ENCODE results near the gene IFFO2. TPM values are rescaled to one million over a fixed set of nuclear protein-coding genes. Genes with fewer than 3 reads are reported as not detected.

The IFFO2 gene
- total RNA-seq, 1 experiment from 2014 or later = 13.0 TPM

DNA sequence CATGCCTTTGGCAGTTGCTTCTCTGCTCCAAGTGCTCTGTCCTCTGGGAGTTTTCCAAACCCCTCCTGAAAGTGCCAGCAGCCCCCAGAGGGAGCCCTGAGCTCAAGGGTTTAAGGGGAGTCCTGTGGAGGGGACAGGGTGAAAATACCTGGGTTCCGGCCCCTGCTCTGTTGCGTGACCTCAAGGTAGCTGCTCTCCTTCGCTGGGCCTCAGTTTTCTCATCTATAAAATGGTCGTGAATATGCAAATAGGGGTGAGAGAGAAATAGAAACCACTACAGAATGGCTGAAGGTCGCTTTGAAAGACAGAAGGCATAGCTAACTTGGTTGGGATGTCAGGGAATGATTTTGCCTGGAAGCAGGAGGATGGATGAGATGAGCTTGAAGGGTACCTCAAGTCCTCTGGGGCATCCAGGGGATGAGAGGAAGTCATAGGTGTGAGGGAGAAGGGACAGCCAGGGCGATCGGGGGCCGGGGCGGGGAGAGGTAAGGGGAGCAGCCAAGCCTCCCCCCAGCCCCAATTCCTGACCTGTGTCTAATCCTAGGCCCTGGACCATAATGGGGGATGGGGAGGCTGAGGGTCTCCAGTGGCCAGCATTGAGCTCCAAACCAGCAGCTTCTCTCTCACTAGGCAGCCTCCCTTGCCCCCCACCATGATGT, 12.4 kb downstream of the IFFO2 start:
- BruUV-seq (replicated peaks) = no TSS peak
- Mint-ChIP-seq H3K27me3 (ENCODE audit: unreplicated experiment) (no peaks in the 10 kb centered on the region), H3K36me3 (ENCODE audit: insufficient read depth, unreplicated experiment) (no peaks in the 10 kb centered on the region), H3K4me3 (ENCODE audit: low read depth, unreplicated experiment) (no peak overlapping the region), H3K9me3 (ENCODE audit: low read depth, unreplicated experiment) (no peaks in the 10 kb centered on the region), H3K27ac (ENCODE audit: unreplicated experiment) (no peak overlapping the region), H3K4me1 (ENCODE audit: low read depth, unreplicated experiment) (peaks cover 37% of the 10 kb centered on the region)
- intact Hi-C loops (cut with micrococcal nuclease; ENCODE audit: unreplicated experiment) = no loop called here
- DNase-seq = no peak
- CTCF ChIA-PET = interaction anchor here (1.1 to 1.5 kb wide), 2 partner anchors 14 to 31 kb away, joined by 4 read pairs; no protein-coding TSS in a partner anchor
- TF ChIP-seq, protein P1, sequence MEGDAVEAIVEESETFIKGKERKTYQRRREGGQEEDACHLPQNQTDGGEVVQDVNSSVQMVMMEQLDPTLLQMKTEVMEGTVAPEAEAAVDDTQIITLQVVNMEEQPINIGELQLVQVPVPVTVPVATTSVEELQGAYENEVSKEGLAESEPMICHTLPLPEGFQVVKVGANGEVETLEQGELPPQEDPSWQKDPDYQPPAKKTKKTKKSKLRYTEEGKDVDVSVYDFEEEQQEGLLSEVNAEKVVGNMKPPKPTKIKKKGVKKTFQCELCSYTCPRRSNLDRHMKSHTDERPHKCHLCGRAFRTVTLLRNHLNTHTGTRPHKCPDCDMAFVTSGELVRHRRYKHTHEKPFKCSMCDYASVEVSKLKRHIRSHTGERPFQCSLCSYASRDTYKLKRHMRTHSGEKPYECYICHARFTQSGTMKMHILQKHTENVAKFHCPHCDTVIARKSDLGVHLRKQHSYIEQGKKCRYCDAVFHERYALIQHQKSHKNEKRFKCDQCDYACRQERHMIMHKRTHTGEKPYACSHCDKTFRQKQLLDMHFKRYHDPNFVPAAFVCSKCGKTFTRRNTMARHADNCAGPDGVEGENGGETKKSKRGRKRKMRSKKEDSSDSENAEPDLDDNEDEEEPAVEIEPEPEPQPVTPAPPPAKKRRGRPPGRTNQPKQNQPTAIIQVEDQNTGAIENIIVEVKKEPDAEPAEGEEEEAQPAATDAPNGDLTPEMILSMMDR (IDR thresholded peaks at IDR 0.05; ENCODE audit: unreplicated experiment) = no peak

DNA sequence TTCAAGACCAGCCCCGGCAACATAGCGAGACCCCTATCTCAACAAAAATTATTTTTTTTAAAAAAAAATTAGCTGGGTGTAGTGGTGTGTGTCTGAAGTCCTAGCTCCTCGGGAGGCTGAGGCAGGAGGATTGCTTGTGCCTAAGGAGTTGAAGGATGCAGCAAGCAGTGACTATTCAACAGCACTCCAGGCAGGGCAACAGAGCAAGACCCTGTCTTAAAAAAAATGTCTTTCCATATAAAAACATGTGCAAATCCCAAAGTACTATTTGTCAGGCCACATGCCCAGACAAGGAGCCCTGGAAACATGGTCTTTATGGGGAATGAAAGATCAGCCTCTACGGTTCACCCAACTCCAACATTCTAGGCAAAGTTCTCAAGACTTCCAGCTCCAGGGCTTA, 13.3 kb downstream of the IFFO2 start:
- H3K4me1 Mint-ChIP-seq (ENCODE audit: low read depth, unreplicated experiment) = peaks cover 37% of the 10 kb centered on the region
- intact Hi-C loops (cut with micrococcal nuclease; ENCODE audit: unreplicated experiment) = no loop called here

DNA sequence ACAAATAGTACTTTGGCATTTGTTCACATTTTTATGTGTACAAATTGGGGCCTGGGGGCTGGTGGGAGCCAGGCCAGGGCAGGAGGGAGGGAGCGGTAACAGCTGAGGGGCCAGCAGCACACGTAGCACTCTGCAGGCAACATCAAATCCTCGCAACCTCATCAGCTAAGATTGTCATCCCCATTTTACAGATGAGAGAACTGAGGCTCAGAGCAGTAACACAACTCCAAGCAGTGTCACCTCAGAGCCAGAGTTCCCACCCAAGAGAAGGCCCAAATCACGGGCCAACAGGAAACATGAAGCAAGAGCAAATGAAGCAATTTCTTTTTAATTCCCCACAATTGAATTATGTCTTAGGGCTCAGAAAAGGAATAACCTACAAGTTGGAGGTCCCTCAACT, 14.1 kb downstream of the IFFO2 start:
- Mint-ChIP-seq H3K36me3 (ENCODE audit: insufficient read depth, unreplicated experiment) (no peaks in the 10 kb centered on the region), H3K4me3 (ENCODE audit: low read depth, unreplicated experiment) (no peak overlapping the region), H3K27ac (ENCODE audit: unreplicated experiment) (no peak overlapping the region), H3K4me1 (ENCODE audit: low read depth, unreplicated experiment) (peaks cover 37% of the 10 kb centered on the region), H3K27me3 (ENCODE audit: unreplicated experiment) (no peaks in the 10 kb centered on the region), H3K9me3 (ENCODE audit: low read depth, unreplicated experiment) (no peaks in the 10 kb centered on the region)
- TF ChIP-seq, protein P1 (IDR thresholded peaks at IDR 0.05; ENCODE audit: unreplicated experiment) = no peak
- BruUV-seq (replicated peaks) = no TSS peak
- CTCF ChIA-PET = interaction anchor here (0.9 kb wide), 1 partner anchor 34 kb away, joined by 3 read pairs; no protein-coding TSS in a partner anchor
- intact Hi-C loops (cut with micrococcal nuclease; ENCODE audit: unreplicated experiment) = no loop called here
- DNase-seq = no peak

More for the DNA sequence above, 13.3 kb downstream of the IFFO2 start:
- Mint-ChIP-seq H3K27me3 (ENCODE audit: unreplicated experiment) (no peaks in the 10 kb centered on the region), H3K36me3 (ENCODE audit: insufficient read depth, unreplicated experiment) (no peaks in the 10 kb centered on the region), H3K27ac (ENCODE audit: unreplicated experiment) (no peak overlapping the region), H3K9me3 (ENCODE audit: low read depth, unreplicated experiment) (no peaks in the 10 kb centered on the region), H3K4me3 (ENCODE audit: low read depth, unreplicated experiment) (no peak overlapping the region)
- TF ChIP-seq, protein P1 (IDR thresholded peaks at IDR 0.05; ENCODE audit: unreplicated experiment) = no peak
- DNase-seq = no peak
- CTCF ChIA-PET = interaction anchor here (1.5 kb wide), 1 partner anchor 30 kb away, joined by 4 read pairs; no protein-coding TSS in a partner anchor
- BruUV-seq (replicated peaks) = no TSS peak

DNA sequence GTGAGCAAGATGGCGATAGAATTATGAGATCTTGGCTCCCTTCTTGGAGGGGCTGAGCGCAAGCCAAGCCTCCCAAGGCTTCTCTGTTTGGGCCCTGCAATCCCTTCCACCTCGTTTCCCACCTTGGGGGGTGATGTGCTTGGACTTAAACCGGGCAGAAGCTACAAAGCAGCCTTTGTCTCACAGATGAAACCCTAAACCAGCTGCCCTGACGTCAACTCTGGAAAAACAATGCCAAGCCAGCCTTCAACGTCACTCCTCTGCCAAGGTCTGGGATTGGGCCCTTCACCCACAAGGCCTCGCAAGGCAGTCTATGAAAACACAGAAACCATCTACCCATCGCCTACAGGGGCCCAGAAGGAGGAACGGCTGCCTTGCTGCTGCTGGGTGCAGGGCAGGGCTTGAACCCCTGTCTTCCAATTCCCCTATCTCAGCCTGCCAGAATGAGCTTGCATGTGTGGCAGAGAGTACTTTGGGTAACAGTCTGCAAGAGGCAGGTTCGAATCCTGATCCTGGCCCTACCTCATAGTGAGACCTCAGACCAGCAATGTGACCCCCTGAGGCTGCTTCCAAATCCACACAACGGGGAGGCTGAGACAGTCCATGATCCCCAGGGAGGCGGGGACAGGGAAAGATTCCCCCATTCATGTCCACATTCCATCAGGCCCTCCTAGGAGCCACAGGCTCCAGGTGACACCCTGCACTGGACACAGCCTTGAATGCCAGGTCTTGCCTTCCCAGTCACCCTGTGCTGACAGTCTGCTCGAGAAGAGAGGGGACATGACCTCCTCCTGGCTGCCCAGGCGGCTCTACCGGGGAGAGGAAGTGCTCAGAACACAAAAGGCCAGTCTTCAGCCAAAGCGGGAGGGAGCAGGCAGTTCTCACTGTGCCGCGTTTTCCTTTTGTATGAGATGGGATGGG, 15.0 kb downstream of the IFFO2 start:
- H3K9me3 Mint-ChIP-seq (ENCODE audit: low read depth, unreplicated experiment) = no peaks in the 10 kb centered on the region
- H3K4me3 Mint-ChIP-seq (ENCODE audit: low read depth, unreplicated experiment) = no peak overlapping the region
- no peaks in the 10 kb centered on the region for H3K36me3 Mint-ChIP-seq (ENCODE audit: insufficient read depth, unreplicated experiment)
- peak overlapping the region; percentile 42 for H3K27ac Mint-ChIP-seq (ENCODE audit: unreplicated experiment)
- peaks cover 37% of the 10 kb centered on the region for H3K4me1 Mint-ChIP-seq (ENCODE audit: low read depth, unreplicated experiment)
- CTCF ChIA-PET = interaction anchor here (0.5 to 0.9 kb wide), 3 partner anchors 14 to 273 kb away, joined by 3 to 14 read pairs (median 5); no protein-coding TSS in a partner anchor
- TF ChIP-seq, protein P1 (IDR thresholded peaks at IDR 0.05; ENCODE audit: unreplicated experiment) = no peak
- H3K27me3 Mint-ChIP-seq (ENCODE audit: unreplicated experiment) = no peaks in the 10 kb centered on the region
- BruUV-seq (replicated peaks) = TSS peak; percentile 88
- DNase-seq = peak; percentile 66
- intact Hi-C loops (cut with micrococcal nuclease; ENCODE audit: unreplicated experiment) = no loop called here

Measured in Calu3 (cell line).